K562 (cell line): ENCODE data around the gene ZNF180.

Source experiments
- CHD2 ChIP-seq: IDR thresholded peaks from 2 replicates; pipeline ENCODE4 v1.6.1; 2011; ENCODE audit warnings: low read depth, low read length
- CREM ChIP-seq: IDR thresholded peaks from 2 replicates; pipeline ENCODE4 v1.6.1; 2014; ENCODE audit warnings: antibody characterized with exemption, low read depth
- FOS ChIP-seq: IDR thresholded peaks from 3 replicates; pipeline ENCODE4 v1.6.1; 2011; ENCODE audit not compliant: insufficient read length; ENCODE audit errors: extremely low read depth
- GMEB1 ChIP-seq: fragments of 250-450 bp; sonication (Bioruptor Pico); IDR thresholded peaks from 2 replicates; pipeline ENCODE4 v1.4.0; 2020; ENCODE audit warnings: mild to moderate bottlenecking
- KDM2B ChIP-seq: fragments of 250-450 bp; sonication (Bioruptor Pico); IDR thresholded peaks from 2 replicates; pipeline ENCODE4 v1.8.0; 2021; ENCODE audit warnings: mild to moderate bottlenecking, moderate library complexity
- TCF7L2 ChIP-seq: fragments of 150-350 bp; IDR thresholded peaks from 2 replicates; pipeline ENCODE4 v1.6.1; 2016; ENCODE audit warnings: low read depth, mild to moderate bottlenecking, low read length, moderate library complexity
- TEAD1 ChIP-seq, 2 experiments: fragments of 450-650 bp in 1 of 2; sonication (generic) in 1 of 2; formaldehyde crosslinking; IDR thresholded peaks; 2 replicates each; pipeline versions ENCODE4 v1.4.0 to v1.8.0; 2020 to 2022; ENCODE audit warnings: mild to moderate bottlenecking in 2 of 2, missing genetic modification reagents in 1 of 2
- TF ChIP-seq, protein P1 (sequence below): sonication (generic); formaldehyde crosslinking; IDR thresholded peaks from 2 replicates; pipeline ENCODE4 v1.8.0; 2022; ENCODE audit warnings: mild to moderate bottlenecking, missing genetic modification reagents

DNA sequence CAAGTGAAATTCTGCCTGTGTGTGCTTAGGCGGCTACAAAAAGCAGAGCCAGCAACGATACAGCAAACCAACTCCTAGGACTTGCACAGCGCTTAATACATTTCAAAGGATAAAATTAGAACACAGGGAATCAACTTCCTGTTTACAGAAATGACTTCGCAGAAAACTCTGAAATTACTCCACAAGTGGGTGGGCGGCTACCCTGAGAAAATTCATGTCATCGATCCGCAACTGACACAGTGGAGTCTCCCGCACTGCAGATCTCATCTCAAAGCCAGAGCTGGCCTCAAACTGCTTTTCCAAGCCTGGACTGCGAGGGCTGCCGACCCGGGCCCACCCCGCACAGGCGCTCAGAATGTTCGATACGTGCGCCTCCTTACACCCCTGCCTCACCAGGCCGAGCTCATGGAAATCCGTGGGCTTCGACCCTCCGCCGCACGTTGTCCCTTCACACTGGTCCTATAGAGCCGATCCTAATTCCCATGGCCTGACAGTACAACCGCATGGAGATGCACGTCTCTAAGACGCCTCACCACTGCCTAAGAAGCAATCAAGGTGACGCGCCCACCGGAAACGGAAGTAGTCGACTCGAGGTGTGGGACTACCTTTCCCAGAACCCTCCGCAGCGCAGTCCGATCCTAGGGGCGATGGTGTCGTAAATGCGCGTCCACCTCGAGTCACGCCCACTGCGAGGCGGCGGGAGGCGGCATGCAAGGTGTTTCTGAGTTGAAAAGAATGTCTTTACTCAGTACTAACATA is 52.2 kb downstream of the ZNF180 start, which contains the start of gene ZNF229:
- TF ChIP-seq FOS (no peak), GMEB1 (CRISPR knock-in tag) (0 out of 2 replicates have a peak, but pooled peaks have one; percentile 47), KDM2B (CRISPR knock-in tag) (no peak), TCF7L2 (no peak), CHD2 (no peak), TEAD1 (CRISPR knock-in tag; IDR thresholded peaks at IDR 0.05) (no peak), CREM (peak; percentile 94)
- TF ChIP-seq, protein P1, sequence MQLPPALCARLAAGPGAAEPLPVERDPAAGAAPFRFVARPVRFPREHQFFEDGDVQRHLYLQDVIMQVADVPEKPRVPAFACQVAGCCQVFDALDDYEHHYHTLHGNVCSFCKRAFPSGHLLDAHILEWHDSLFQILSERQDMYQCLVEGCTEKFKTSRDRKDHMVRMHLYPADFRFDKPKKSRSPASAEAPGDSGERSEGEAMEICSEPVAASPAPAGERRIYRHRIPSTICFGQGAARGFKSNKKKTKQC (CRISPR knock-in tag) = 0 out of 2 replicates have a peak, but pooled peaks have one; percentile 36
